OCI-LY7 (cell line): ENCODE data around the gene FDPS.

ENCODE experiments used
- CTCF ChIP-seq: fragments of 200-600 bp; sonication (generic); conservative IDR thresholded peaks from 2 replicates; pipeline ENCODE4 v1.5.1; 2014; ENCODE audit warnings: mild to moderate bottlenecking, antibody characterized with exemption, low read length, moderate library complexity, mixed read lengths
- EZH2phosphoT487 ChIP-seq: fragments of 200-600 bp; sonication (generic); IDR thresholded peaks from 2 replicates; pipeline ENCODE4 v1.6.1; 2018; ENCODE audit warnings: low read depth, borderline replicate concordance, mild to moderate bottlenecking, mixed run types, antibody characterized with exemption, low read length, moderate library complexity, mixed read lengths

GRCh38 chr1:155273343-155274245 lies 35.1 kb upstream of the FDPS start, which contains the start of gene CLK2:
- TF ChIP-seq CTCF (no peak), EZH2phosphoT487 (no peak)
